ENCODE measurements around the gene TCFL5.

TCFL5 gene

DNA sequence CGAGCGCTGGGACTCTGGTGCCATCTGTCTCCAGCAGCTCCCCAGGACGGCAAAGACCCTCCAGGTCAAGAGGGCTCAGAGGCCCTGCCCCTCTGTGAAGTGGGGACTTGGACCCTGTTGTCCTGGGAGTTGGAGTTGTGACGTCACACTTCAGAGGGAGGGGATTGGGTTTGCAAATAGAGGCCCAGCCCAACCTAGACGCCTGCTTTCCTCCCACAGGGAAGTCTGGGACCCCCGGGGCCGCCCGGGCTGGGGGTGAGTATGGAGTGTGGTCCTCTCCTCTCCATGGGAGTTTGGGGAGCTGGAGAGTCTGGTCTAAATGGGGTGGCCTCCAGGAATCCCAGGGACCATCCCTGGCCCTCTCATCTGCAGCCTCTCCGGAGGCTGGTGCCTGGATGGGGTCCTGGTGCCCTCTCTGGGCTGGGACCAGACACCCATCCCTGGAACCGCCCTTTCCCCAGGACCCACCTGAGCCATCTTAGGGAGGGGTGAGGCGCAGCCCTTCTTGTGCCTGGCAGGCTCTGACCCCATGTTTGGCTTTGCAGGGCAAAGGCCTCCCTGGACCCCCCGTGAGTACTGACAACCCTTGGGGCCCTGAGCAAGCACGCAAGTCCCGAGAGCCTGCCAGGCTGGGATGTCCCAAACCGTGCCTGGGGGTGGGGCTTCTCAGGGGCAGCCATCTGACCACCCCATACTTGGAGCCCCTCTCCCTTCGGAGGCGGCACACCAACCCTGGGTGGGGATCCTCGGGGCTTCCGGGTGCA is 40.5 kb downstream of the TCFL5 start:
- no peak for DNase-seq

DNA sequence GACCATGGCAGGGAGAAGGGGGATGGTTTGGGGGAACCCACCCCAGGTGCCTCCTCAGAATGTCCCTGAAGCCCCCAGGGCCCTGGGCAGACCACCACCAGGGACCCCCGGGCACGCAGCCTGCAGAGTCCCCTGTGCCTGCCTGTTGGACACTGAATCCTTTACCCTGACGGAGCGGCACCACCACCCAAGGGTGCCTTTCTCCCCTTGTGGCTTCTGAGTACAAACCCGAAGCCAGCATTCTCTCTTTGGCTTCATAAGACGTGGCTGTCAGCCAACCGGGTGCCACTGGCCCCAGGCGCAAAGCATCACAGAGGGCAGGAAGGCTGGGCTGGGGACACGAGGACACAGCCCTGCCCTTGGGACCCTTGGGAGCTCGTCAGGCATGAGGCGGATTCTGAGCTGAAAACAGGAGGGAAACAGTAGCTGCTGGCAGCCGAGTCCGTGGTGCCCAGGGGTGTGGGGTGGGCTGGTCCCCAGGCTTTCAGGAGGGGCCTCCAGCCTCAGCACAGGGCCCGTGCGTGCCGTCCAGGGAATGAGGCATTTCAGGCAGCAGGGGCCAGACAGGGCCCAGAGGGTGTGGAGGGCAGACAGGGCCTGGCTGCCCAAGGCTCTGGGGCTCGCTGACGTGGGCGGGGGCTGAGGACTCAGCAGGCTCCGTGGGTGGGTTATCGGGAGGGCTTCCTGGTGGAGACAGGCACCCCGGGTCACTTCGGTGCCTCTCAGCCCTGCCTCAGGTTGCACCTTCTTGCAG is 41.2 kb downstream of the TCFL5 start:
- no peak for DNase-seq

DNA sequence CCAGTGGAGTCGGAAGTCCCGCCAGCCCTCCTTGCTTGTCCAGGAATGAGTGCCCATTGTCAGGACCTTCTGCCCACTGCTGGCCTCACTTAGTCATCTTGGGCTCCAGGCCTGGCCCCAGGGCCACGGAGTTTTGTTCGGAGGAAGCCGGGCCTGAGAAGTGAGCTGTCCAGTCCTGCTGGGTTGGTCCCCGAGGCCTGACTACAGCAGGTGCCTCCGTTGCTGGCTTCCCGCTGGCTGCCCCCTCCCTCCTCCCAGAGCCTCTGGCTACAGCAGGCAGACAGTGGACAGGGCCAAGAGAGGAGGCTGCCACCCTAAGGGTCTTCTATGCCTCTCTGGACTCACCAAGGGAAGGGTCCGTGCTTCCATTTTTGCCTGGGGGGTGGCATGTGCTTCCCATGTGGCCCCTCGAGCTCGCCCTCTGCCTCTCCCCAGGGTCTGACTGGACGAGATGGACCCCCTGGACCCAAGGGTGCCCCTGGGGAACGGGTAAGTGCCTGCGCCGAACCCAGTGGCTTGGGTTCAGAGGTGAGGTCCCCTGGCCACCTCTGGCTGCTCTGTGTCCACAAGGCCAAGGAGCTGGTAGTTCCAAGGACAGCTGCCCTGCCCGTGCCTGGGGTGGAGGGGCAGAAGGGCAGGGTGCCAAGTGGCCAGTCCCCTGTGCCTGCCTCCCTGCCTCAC is 42.0 kb downstream of the TCFL5 start:
- no peak for DNase-seq

DNA sequence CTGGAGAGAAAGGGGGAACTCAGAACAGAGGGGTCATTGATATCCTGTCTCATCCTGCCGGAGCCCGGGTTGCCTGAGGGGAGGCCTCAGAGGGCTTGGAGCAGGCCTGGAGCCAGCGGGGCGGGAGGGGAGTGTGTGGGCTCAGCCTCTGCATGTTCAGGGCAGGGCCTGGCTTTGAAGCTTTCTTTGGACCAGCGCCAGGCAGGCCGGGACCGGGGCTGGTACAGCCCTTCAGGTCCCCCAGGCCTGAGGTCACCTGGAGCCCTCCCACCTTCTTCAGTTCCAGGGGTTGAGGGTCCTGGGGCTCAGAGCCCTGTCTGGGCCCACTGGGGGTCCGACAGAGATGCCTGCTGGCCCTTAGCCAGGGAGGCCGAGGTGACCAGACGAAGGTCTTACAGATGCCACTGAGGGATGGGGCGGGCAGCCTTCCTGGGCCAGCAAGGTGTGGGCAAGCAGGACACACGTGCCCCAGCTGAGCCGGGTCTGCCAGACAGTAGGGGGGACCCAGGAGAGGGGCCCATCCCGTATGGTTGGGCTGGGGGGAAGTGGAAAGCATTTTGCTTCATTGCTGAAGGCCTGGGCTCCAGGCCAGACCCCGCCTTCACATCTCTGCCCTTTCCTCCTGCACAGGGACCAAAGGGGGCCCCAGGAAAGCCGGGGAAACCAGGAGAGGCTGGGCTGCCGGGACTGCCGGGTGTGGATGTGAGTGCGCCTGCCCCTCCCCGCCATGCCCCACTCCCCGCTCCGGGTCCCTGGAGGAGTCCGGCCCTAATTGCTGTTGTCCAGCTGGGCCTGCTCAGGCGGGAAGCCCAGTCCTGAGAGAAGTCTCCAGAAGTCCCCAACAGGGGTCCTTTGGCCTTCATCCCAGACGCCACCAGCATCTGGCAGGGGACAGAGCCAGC is 42.8 kb downstream of the TCFL5 start:
- no peak for DNase-seq

DNA sequence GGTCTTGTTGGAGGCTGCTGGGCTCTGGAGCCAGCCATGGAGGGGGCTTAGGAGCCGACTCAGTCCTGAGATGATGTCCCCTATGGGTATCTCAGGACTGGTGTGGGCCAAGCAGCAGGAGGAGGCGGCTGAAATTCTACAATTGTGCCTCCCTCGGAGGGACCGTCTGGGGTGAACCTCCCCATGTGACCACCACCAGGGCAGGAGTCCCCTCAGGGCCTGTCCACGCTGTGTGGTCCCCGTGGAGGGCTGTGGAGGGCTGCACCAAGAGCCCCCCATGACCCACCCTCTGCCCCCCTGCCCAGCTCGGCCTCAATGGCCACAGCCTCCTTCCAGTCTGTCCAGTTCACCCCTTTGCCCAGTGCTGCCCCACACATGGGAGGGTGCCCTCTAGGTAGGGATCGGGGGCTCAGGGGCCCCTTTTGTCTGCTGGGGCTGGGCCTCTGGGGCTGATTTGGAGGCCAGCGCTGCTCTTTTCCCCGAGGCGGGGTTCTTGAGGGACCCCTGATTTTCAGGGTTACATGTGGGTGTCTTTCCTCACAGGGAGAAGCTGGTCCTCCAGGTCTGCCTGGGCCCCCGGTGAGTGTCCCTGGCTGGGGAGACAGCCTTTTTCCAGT is 43.5 kb downstream of the TCFL5 start:
- DNase-seq = no peak

DNA sequence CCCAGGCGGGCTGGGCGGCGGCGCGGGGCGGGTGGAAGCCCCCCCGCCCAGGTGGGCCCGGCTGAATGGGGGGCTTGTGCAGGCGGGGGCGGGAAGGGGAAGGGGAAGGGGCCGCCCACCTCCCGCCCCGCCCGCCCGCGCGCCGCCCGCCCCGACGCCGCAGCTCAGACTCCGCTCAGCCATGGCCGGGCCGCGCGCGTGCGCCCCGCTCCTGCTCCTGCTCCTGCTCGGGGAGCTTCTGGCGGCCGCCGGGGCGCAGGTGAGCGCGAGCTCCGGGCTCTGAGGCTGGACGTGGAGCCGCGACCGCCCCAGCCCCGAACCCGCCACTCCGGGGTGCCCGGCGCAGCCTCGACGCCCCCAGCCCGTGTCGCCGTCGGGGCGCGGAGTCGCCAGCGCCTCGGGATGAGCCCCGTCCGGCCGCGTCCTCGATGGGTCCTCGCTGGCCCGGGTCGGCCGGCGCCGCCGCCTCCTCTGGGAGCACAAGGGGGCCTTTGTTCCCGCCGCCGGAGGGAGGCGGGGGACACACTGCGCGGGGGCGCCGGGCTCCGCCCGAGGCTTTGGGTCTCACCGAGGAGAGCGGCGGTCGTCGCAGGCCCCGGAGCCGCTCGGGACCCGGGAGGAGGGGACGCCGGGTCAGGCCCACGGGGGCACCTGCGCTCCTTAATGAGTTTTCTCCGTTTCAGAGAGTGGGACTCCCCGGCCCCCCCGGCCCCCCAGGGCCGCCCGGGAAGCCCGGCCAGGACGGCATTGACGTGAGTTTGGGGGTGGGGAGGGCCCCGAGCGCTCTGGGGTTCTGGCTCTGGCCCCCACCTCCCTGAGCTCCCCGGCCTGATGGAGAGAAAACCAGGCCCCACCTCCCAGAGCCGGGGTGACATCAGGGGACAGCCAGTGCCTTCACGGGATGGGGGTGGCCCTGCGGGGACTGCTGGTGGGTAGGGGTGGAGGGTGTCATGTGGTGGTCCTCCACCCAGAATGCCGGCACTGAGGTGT is 44.4 kb downstream of the TCFL5 start, which contains the start of gene COL9A3:
Gene COL9A3 (plus strand): TSS at position 167 of the 990 bp plus-strand sequence. CDS start 15 bp downstream, at position 182.
- DNase-seq = no peak

DNA sequence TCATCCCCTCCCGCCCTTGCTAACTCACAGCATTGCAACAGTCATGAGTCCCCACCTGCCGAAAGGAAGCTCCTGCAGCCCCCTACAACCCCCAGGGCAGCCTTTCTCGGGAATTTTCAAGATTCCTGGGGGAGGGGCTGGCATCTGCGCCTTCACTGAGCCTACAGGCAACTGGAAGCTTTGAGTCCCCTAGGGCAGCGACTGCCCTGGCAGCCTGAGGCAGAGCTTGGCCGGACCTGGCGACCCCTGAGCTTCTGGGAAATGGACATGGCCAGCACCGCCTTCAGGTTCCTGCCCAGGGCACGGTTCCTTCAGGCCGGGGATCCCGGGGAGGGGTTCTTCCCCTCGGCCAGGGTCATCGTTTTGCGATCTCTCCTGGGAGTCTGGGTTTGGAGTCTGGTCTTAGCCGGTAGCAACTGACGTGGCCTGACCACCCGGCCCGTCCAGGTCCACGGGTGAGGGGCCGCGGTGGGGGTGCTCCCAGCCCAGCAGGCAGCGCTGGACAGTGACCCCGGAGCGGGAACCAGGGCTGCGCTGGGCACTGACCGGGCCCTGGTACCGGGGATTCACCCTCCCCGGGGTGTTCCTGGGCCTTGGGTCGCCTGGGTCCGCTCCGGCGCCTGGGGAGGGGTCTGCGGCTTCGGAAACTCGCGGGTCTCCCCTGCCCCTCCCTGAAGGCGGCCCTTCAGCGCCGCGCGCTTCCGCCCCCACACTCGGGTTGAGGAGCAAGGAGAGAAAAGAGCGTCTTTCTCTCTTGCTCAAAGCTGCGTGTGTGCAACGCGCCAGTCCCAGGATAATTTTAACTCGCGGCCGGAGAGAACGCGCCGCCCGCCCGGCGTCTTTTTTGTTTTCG is 45.4 kb downstream of the TCFL5 start:
- no peak for DNase-seq

DNA sequence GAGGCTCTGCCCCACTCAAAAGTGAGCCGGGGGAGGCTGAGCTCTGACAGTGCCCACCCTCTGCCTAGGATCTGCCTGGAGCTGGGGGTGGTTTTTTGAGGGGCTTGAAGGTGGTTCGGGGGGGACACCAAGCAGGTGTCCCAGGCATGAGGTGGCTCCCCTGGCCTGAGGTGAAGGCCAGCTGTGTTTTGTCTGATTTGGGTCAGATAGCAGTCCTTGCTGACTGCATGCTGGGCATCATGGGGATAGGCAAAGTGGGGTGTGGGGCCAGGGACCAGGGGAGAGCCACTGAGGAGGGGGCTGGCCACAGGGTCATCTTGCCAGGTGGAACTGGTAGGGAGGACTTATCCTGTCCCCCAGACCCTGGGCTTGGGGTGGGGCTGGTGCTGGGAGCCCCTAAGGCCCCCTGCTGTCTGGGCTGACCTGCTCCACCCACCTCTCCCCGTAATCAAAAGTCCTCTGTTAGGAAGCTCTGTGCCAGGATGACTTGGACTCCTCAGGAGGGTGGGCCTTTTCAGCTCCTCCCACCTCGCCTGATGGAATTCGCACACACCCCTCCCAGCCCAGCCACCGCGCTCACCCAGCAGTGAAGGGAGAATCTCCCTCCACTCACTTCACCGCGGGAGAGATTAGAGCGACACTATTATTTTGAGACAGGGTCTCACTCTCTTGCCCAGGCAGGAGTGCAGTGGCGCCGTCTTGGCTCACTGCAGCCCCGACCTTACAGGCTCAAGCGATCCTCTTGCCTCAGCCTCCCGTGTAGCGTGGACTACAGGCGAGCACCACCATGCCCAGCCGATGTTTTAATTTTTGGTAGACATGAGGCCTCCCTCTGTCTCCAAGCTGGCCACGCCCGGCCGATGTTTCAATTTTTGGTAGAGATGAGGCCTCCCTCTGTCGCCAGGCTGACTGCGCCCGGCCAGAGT is 46.3 kb downstream of the TCFL5 start:
- DNase-seq = no peak

DNA sequence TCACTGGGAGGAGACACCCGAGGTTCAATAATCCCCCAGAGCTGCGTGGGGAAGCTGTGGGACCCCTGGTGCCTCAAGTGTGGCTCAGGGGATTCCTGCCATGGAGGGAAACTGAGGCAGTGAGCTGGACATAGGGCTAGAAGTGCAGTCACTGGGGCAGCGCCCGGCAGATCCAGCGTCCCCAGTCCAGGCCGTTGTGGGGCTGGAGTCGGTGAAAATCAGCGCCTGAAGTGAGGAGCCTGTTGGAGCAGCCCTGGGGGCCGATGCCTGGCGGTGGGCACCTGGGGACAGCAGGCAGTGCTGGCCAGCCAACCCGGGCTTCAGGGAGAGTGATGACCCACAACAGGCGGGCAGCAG is 46.9 kb downstream of the TCFL5 start:
- DNase-seq = no peak

DNA sequence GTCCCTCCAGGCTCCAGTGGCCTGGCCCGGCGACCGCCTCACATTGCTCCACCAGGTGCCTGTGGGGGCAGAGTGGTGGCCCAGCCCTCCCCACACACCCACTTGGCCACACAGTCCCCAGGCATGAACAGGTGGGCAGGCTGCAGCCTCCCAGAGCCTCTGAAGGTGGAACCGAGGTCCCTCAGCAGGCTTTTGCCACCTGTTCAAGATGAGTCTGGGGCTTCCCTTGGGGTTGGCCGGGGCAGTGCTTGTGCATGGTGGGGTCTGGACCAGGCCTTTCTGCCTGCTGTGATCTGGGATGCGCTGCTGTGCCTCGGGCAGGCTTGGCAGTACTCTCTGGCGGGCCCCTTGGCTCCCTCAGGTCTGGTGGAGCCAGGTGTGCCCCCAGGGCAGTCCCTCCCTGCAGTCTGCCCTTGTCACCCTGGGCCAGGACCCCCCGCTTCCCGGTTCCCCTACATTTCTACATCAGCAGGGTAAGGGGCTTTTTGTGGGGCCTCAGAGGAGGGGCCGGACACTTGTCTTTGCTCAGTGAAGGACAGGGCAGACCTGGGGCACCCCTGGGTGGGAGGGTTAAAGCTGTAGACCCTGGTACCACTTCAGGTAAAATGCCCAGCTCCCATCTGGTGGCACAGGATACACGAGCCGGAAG is 47.4 kb downstream of the TCFL5 start:
- no peak for DNase-seq

DNA sequence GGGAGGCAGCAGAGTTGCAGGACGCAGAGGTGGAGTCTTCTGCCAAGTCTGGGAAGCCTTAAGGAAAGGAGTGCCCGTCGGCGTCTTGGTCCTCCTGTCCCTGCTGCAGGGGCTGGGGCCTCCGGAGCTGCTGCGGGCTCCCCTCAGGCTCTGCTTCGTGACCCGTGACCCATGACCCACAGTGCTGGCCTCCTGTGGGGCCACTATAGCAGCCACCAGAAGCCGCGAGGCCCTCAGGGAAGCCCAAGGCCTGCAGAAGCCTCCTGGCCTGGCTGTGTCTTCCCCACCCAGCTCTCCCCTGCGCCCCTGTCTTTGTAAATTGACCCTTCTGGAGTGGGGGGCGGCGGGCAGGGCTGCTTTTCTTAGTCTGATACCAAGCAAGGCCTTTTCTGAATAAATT is 48.0 kb downstream of the TCFL5 start:
- no peak for DNase-seq

DNA sequence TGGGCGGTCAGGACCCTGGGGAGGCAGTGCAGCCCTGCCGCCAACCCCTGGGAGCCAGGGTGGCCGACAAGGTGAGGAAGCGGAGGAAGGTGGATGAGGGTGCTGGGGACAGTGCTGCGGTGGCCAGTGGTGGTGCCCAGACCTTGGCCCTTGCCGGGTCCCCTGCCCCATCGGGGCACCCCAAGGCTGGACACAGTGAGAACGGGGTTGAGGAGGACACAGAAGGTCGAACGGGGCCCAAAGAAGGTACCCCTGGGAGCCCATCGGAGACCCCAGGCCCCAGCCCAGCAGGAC is 48.8 kb downstream of the TCFL5 start:
- no peak for DNase-seq

DNA sequence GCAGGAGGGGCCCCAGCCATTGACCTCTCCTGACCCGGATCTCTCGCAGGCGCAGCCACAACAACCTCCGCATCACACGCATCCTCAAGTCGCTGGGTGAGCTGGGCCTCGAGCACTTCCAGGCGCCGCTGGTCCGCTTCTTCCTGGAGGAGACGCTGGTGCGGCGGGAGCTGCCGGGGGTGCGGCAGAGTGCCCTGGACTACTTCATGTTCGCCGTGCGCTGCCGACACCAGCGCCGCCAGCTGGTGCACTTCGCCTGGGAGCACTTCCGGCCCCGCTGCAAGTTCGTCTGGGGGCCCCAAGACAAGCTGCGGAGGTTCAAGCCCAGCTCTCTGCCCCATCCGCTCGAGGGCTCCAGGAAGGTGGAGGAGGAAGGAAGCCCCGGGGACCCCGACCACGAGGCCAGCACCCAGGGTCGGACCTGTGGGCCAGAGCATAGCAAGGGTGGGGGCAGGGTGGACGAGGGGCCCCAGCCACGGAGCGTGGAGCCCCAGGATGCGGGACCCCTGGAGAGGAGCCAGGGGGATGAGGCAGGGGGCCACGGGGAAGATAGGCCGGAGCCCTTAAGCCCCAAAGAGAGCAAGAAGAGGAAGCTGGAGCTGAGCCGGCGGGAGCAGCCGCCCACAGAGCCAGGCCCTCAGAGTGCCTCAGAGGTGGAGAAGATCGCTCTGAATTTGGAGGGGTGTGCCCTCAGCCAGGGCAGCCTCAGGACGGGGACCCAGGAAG is 49.3 kb downstream of the TCFL5 start:
- DNase-seq = no peak

DNA sequence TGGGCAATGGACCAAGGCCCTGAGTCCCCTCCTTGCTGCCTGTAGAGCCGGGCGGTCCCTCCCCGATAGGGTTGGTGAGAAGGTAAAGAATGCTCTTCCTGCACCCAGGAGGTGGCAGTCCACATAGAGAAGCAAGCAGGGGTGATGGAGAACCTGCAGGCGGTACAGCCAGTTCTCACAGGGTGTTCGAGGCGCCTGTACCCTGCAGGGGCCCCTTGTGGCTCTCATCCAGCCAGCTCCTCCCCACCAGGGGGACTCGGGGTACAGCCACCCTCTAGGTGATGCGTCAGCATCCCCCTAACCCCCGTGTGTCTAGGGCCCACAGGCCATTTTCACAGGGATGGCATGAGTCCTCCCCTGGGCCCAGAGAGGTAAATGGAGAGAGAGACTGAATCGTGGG is 49.9 kb downstream of the TCFL5 start:
- no peak for DNase-seq

DNA sequence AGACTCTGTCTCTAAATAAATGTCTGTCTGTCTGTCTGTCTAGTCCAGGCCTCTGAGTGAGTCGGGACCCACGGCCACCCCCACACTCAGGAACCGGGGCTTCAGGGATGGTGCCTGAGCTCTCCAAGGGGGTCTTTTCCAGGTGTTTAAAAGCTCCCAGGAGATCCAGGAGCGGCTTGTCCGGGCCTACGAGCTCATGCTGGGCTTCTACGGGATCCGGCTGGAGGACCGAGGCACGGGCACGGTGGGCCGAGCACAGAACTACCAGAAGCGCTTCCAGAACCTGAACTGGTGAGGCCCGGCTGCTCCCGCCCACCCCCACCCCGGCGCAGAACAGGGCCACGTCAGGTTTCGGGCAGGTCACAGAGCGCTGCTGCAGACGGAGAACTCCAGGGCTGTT is 50.3 kb downstream of the TCFL5 start:
- no peak for DNase-seq

DNA sequence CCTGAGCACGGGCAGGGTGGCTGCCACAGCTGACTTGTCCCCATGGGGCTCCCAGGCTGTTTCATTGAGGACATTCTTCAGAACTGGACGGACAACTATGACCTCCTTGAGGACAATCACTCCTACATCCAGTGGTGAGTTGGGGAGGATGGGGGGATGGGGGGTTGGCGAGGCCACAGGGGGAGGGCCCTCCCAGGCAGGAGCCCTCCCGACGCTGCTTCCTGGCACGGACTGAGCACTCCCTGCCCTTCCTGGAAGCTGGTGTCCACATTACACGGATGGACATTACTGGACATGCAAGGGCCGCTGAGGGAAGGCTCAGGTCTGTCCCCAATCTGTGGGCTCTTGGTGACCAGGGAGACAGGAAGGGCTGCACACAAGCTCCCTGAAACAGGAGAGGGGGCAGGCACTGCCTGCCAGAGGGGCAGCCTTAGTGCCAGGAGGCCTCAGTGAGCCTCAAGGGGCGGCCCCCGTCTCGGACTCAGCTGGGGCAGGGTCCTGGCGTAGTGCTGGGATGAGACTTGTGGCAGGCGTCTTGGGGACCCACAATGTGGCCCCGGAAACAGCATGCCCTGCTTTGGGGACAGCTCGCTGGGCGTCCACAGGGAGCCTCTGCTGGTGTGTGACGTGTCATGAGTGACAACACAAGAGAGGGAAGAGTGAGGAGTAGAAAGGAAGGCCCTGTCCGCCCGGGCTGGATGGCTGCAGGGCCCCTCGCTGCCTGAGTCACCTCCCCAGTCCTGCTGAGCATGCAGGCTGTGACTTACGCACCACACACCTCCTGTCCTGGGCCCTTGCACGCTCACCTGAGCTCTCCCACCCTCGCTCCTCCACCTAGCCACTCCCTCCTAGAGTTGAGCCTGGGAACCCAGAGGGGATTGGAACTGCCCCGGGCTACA is 51.8 kb downstream of the TCFL5 start:
- no peak for DNase-seq
